ENCODE measurements around the gene YBEY. TPM values are rescaled to one million over a fixed set of nuclear protein-coding genes. Genes with fewer than 3 reads are reported as not detected.

YBEY gene
- total RNA-seq, 5 donors from 2014 or later (not counting 1 experiment from before 2014, with no cell fraction given), result 10.0 to 21.2 (median 19.3) TPM

DNA sequence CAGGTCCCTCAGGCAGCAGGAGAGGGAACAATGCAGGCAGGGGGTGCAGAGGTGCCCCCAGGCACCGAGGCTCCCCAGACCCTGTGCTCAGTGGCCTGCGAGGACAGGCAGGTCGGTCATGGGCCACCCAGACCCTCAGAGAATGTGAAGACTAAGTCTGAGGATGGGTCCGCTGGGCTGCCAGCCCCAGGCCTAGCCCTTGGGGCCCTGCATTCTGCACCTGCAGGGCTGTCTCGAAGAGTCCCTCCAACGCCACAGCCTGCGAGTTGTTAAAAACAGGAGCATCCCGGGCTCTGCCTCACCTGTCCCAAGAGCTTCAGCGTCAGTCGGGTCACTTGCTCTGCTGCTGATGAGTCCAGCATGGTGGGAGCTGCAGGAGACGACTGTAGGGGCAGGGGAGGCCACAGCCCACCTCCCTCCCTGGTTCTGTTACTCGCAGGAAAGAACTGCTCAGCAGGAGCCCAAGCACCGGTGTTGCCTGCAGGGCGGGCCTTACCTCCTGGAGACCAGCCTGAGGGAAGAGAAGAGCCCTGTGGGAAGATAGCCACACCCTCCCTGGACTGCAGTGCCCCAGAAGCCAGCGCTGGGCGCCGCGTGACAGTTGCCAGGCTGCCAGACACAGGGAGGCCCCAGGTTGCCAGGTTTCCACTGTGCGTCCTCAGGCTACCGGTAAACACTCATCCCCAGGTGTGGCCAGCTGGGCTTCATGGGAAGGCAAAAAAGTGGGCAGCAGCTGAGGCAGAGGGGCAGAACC, 31.7 kb downstream of the YBEY start:
- H3K9me3 ChIP-seq, result no peaks in the 10 kb centered on the region
- peaks cover 0 to 2% of the 10 kb centered on the region in 2 donors for H3K36me3 ChIP-seq (ENCODE audit: control insufficient read depth in 2 of 2, extremely low read depth in 1 of 2, insufficient read depth in 1 of 2, low read length in 1 of 2)
- POLR2A ChIA-PET, result no interaction called here
- Mint-ChIP-seq H3K4me1 (peaks cover 11 to 23% (median 18%) of the 10 kb centered on the region in 3 donors), H3K9me3 (no peaks in the 10 kb centered on the region), H3K27me3 (no peaks in the 10 kb centered on the region), H3K27ac (no peak overlapping the region), H3K36me3 (no peaks in the 10 kb centered on the region), H3K4me3 (no peak overlapping the region)
- ATAC-seq (replicated peaks in 1 of 4), result no peak
- no peaks in the 10 kb centered on the region for H3K27me3 ChIP-seq (replicated peaks in 1 of 2; ENCODE audit: control insufficient read depth in 2 of 2, extremely low read depth in 1 of 2, insufficient read depth in 2 of 2, low read length in 1 of 2)
- H3K4me3 ChIP-seq (ENCODE audit: control insufficient read depth in 1 of 2, extremely low read depth in 1 of 2, low read length in 1 of 2), result no peak overlapping the region
- H3K4me1 ChIP-seq (ENCODE audit: control insufficient read depth in 1 of 2, extremely low read depth in 1 of 2, insufficient read depth in 2 of 2, low read length in 2 of 2), result peaks cover 9 to 13% of the 10 kb centered on the region in 2 experiments
- WGBS (ENCODE audit: insufficient coverage), result 97% methylated on average over 18 of the region's 20 CpGs
- CTCF ChIA-PET, result interaction anchor here in 1 of 2 donors (0.6 kb wide), 1 partner anchor 43 kb away, joined by 9 read pairs; no protein-coding TSS in a partner anchor
- H3K27ac ChIP-seq (ENCODE audit: low read length), result no peak overlapping the region
- DNase-seq, result no peak

- no peak overlapping the region for H3K4me3 Mint-ChIP-seq
- H3K27ac Mint-ChIP-seq, result no peak overlapping the region
- 94% methylated on average over 2 of the region's 4 CpGs for WGBS (ENCODE audit: insufficient coverage)
Observed at GRCh38 chr21:46318464-46318845, 32.3 kb downstream of the YBEY start.

GRCh38 chr21:46319186-46319585, 33.0 kb downstream of the YBEY start:
- ATAC-seq (replicated peaks in 1 of 4) (no peak), DNase-seq (no peak)
- H3K4me1 ChIP-seq (ENCODE audit: control insufficient read depth in 1 of 2, extremely low read depth in 1 of 2, insufficient read depth in 2 of 2, low read length in 2 of 2), result peaks cover 10 to 21% of the 10 kb centered on the region in 2 experiments
- POLR2A ChIA-PET, result no interaction called here
- no peaks in the 10 kb centered on the region for H3K27me3 Mint-ChIP-seq
- no peak overlapping the region for H3K27ac ChIP-seq (ENCODE audit: low read length)
- CTCF ChIA-PET, result no interaction called here
- H3K9me3 Mint-ChIP-seq, result no peaks in the 10 kb centered on the region
- no peak overlapping the region for H3K4me3 Mint-ChIP-seq
- H3K4me3 ChIP-seq (ENCODE audit: control insufficient read depth in 1 of 2, extremely low read depth in 1 of 2, low read length in 1 of 2), result no peak overlapping the region
- H3K4me1 Mint-ChIP-seq, result peaks cover 16 to 27% (median 22%) of the 10 kb centered on the region in 3 donors
- H3K9me3 ChIP-seq, result no peaks in the 10 kb centered on the region
- H3K36me3 ChIP-seq (ENCODE audit: control insufficient read depth in 2 of 2, extremely low read depth in 1 of 2, insufficient read depth in 1 of 2, low read length in 1 of 2), result no peaks in the 10 kb centered on the region
- no peaks in the 10 kb centered on the region for H3K27me3 ChIP-seq (replicated peaks in 1 of 2; ENCODE audit: control insufficient read depth in 2 of 2, extremely low read depth in 1 of 2, insufficient read depth in 2 of 2, low read length in 1 of 2)
- H3K36me3 Mint-ChIP-seq, result no peaks in the 10 kb centered on the region
- 93% methylated on average over 3 of the region's 7 CpGs for WGBS (ENCODE audit: insufficient coverage)
- no peak overlapping the region for H3K27ac Mint-ChIP-seq

More at GRCh38 chr21:46318464-46318845, 32.3 kb downstream of the YBEY start:
- Histone ChIP-seq H3K27ac (ENCODE audit: low read length) (no peak overlapping the region), H3K27me3 (replicated peaks in 1 of 2; ENCODE audit: control insufficient read depth in 2 of 2, extremely low read depth in 1 of 2, insufficient read depth in 2 of 2, low read length in 1 of 2) (no peaks in the 10 kb centered on the region), H3K4me1 (ENCODE audit: control insufficient read depth in 1 of 2, extremely low read depth in 1 of 2, insufficient read depth in 2 of 2, low read length in 2 of 2) (peaks cover 10 to 19% of the 10 kb centered on the region in 2 experiments), H3K4me3 (ENCODE audit: control insufficient read depth in 1 of 2, extremely low read depth in 1 of 2, low read length in 1 of 2) (no peak overlapping the region), H3K9me3 (no peaks in the 10 kb centered on the region), H3K36me3 (ENCODE audit: control insufficient read depth in 2 of 2, extremely low read depth in 1 of 2, insufficient read depth in 1 of 2, low read length in 1 of 2) (peaks cover 0 to under 1% of the 10 kb centered on the region in 2 donors)
- Mint-ChIP-seq H3K9me3 (no peaks in the 10 kb centered on the region), H3K27me3 (no peaks in the 10 kb centered on the region), H3K36me3 (no peaks in the 10 kb centered on the region), H3K4me1 (peaks cover 16 to 27% (median 22%) of the 10 kb centered on the region in 3 donors)
- CTCF ChIA-PET, result no interaction called here
- no peak for ATAC-seq (replicated peaks in 1 of 4)
- DNase-seq, result no peak
- POLR2A ChIA-PET, result no interaction called here

DNA sequence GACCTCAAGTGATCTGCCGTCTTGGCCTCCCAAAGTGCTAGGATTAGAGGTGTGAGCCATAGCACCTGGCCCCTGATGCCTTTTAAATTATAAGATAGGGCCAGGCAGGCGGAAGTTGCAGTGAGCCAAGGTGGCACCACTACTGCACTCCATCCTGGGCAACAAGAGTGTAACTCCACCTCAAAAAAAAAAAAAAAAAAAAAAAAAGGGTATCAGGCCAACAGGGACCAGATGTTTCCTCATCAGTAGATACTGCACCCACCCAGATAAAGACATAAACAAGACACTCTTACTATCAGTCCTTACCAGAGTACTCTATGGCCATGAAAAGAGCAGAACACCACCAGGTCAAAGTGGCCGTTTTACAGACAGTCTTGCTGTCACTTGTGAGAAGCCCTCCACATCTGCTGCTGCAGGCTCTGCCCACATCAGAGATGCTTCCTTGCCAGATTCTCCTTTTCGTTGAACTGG, 34.2 kb downstream of the YBEY start:
- ChIA-PET POLR2A (no interaction called here), CTCF (no interaction called here)
- H3K4me1 Mint-ChIP-seq, result peaks cover 18 to 28% (median 24%) of the 10 kb centered on the region in 3 donors
- Histone ChIP-seq H3K4me3 (ENCODE audit: control insufficient read depth in 1 of 2, extremely low read depth in 1 of 2, low read length in 1 of 2) (no peak overlapping the region), H3K36me3 (ENCODE audit: control insufficient read depth in 2 of 2, extremely low read depth in 1 of 2, insufficient read depth in 1 of 2, low read length in 1 of 2) (no peaks in the 10 kb centered on the region), H3K9me3 (no peaks in the 10 kb centered on the region), H3K27me3 (replicated peaks in 1 of 2; ENCODE audit: control insufficient read depth in 2 of 2, extremely low read depth in 1 of 2, insufficient read depth in 2 of 2, low read length in 1 of 2) (no peaks in the 10 kb centered on the region), H3K27ac (ENCODE audit: low read length) (no peak overlapping the region), H3K4me1 (ENCODE audit: control insufficient read depth in 1 of 2, extremely low read depth in 1 of 2, insufficient read depth in 2 of 2, low read length in 2 of 2) (peaks cover 12 to 25% of the 10 kb centered on the region in 2 experiments)
- ATAC-seq (replicated peaks in 1 of 4) (no peak), DNase-seq (no peak)
- H3K27me3 Mint-ChIP-seq, result no peaks in the 10 kb centered on the region
- H3K4me3 Mint-ChIP-seq, result no peak overlapping the region
- no peaks in the 10 kb centered on the region for H3K9me3 Mint-ChIP-seq
- H3K27ac Mint-ChIP-seq, result no peak overlapping the region
- WGBS (ENCODE audit: insufficient coverage), result 56% methylated on average over 3 of the region's 4 CpGs
- no peaks in the 10 kb centered on the region for H3K36me3 Mint-ChIP-seq

DNA sequence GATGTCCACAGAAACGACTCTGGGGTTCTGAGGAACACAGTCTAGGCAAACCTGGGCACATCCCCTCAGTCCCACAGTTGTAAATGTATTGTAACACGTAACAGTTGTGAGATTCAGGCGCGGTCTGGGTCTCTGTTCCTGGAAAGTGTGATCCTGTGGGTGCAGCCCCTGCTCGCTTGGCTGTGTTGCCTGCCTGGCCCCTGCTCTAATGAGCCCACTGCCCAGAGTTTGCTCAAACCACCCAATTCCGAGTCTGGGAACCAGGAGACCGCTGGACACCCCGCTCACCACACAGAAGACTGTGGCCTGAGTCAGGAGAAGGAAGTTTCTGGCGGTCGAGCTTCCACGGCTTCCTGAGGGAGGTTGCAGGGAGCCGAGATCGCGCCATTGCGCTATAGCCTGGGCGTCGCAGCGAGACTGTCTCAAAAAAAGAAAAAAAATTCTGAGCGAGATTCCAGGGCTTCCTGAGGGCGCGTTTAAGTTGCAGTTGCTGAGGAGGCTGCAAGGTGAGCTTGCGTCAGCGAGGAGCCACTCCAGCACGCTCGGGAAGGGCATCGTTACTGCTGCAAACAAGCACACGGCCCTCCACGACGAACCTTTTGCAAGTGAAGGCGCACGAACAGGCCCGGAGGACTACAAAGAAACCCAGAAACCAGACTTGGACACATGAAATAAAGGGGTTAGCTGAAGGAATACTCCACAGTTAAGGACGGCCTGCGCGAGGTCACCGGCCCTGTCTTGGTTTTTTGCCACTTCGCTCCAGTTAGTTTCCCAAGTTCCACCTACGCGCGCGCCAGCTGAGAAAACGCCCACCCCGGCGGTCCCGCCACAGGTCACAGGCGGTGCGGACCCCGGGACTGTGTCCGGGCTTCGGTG, 36.4 kb downstream of the YBEY start:
- Mint-ChIP-seq H3K36me3 (peaks cover 3% of the 10 kb centered on the region), H3K9me3 (no peaks in the 10 kb centered on the region), H3K27me3 (no peaks in the 10 kb centered on the region), H3K4me3 (peak overlapping the region; percentile 92 to 95 (median 93)), H3K27ac (peak overlapping the region in 1 of 2 donors; percentile 66), H3K4me1 (peaks cover 28 to 38% (median 35%) of the 10 kb centered on the region in 3 donors)
- Histone ChIP-seq H3K9me3 (no peaks in the 10 kb centered on the region), H3K36me3 (ENCODE audit: control insufficient read depth in 2 of 2, extremely low read depth in 1 of 2, insufficient read depth in 1 of 2, low read length in 1 of 2) (peaks cover 0 to 4% of the 10 kb centered on the region in 2 donors), H3K4me3 (ENCODE audit: control insufficient read depth in 1 of 2, extremely low read depth in 1 of 2, low read length in 1 of 2) (peak overlapping the region; percentile 87 to 100), H3K27me3 (replicated peaks in 1 of 2; ENCODE audit: control insufficient read depth in 2 of 2, extremely low read depth in 1 of 2, insufficient read depth in 2 of 2, low read length in 1 of 2) (no peaks in the 10 kb centered on the region), H3K4me1 (ENCODE audit: control insufficient read depth in 1 of 2, extremely low read depth in 1 of 2, insufficient read depth in 2 of 2, low read length in 2 of 2) (peaks cover 16 to 29% of the 10 kb centered on the region in 2 experiments), H3K27ac (ENCODE audit: low read length) (no peak overlapping the region)
- WGBS (ENCODE audit: insufficient coverage), result 5% methylated on average over 44 of the region's 50 CpGs
- peak in 4 of 35 experiments; percentile 7 to 21 (median 12) for DNase-seq
- ATAC-seq (replicated peaks in 1 of 4), result no peak
- ChIA-PET CTCF (no interaction called here), POLR2A (interaction anchor here in 1 of 2 donors (0.5 kb wide), 1 partner anchor 11 kb away, joined by 4 read pairs; no protein-coding TSS in a partner anchor)

- WGBS (ENCODE audit: insufficient coverage), result under 1% methylated on average over 28 of the region's 34 CpGs
- Histone ChIP-seq H3K27me3 (replicated peaks in 1 of 2; ENCODE audit: control insufficient read depth in 2 of 2, extremely low read depth in 1 of 2, insufficient read depth in 2 of 2, low read length in 1 of 2) (no peaks in the 10 kb centered on the region), H3K4me3 (ENCODE audit: control insufficient read depth in 1 of 2, extremely low read depth in 1 of 2, low read length in 1 of 2) (peak overlapping the region; percentile 87 to 100), H3K4me1 (ENCODE audit: control insufficient read depth in 1 of 2, extremely low read depth in 1 of 2, insufficient read depth in 2 of 2, low read length in 2 of 2) (peaks cover 16 to 29% of the 10 kb centered on the region in 2 experiments), H3K9me3 (no peaks in the 10 kb centered on the region), H3K36me3 (ENCODE audit: control insufficient read depth in 2 of 2, extremely low read depth in 1 of 2, insufficient read depth in 1 of 2, low read length in 1 of 2) (peaks cover 0 to 6% of the 10 kb centered on the region in 2 donors), H3K27ac (ENCODE audit: low read length) (peak overlapping the region; percentile 29)
- peak in 3 of 4 experiments; percentile 0 to 1 (median 1) for ATAC-seq (replicated peaks in 1 of 4)
- ChIA-PET POLR2A (interaction anchor here in 1 of 2 donors (0.5 kb wide), 1 partner anchor 11 kb away, joined by 4 read pairs; no protein-coding TSS in a partner anchor), CTCF (no interaction called here)
- H3K4me3 Mint-ChIP-seq, result peak overlapping the region; percentile 92 to 95 (median 93)
- H3K27me3 Mint-ChIP-seq, result no peaks in the 10 kb centered on the region
- H3K4me1 Mint-ChIP-seq, result peaks cover 28 to 38% (median 35%) of the 10 kb centered on the region in 3 donors
- H3K9me3 Mint-ChIP-seq, result no peaks in the 10 kb centered on the region
- peaks cover 3% of the 10 kb centered on the region for H3K36me3 Mint-ChIP-seq
- peak in 3 of 35 experiments; percentile 2 to 11 (median 6) for DNase-seq
- H3K27ac Mint-ChIP-seq, result peak overlapping the region in 1 of 2 donors; percentile 66
Observed at GRCh38 chr21:46323227-46323709, 37.1 kb downstream of the YBEY start.

All from T-cell (primary cell).